ENCODE data around the gene DDRGK1.

DNA sequence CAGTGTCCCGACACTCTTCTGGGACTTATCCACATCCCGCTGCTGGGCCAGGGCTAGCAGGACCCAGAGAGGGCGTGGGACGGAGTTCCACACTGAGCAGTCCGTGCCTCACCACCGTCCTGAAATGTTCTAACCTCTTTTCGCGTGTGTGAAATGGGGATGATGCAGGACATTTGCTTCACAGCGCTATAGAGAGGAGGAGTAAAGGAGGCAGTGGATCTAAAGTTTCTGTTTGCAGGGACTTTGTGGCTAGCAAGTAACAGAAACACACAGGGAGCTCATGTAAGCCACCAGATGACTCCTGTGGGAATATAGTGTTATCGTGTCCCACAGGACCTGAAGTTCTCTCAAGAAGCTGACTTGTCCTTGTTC lies 5.5 kb upstream of the DDRGK1 start:
- TF ChIP-seq POLR2A (IDR thresholded peaks at IDR 0.05) = no peak
- TF ChIP-seq, protein P1, sequence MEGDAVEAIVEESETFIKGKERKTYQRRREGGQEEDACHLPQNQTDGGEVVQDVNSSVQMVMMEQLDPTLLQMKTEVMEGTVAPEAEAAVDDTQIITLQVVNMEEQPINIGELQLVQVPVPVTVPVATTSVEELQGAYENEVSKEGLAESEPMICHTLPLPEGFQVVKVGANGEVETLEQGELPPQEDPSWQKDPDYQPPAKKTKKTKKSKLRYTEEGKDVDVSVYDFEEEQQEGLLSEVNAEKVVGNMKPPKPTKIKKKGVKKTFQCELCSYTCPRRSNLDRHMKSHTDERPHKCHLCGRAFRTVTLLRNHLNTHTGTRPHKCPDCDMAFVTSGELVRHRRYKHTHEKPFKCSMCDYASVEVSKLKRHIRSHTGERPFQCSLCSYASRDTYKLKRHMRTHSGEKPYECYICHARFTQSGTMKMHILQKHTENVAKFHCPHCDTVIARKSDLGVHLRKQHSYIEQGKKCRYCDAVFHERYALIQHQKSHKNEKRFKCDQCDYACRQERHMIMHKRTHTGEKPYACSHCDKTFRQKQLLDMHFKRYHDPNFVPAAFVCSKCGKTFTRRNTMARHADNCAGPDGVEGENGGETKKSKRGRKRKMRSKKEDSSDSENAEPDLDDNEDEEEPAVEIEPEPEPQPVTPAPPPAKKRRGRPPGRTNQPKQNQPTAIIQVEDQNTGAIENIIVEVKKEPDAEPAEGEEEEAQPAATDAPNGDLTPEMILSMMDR (IDR thresholded peaks at IDR 0.05) = no peak
